Measurements from ENCODE around the gene C13orf46.

C13orf46 gene

DNA sequence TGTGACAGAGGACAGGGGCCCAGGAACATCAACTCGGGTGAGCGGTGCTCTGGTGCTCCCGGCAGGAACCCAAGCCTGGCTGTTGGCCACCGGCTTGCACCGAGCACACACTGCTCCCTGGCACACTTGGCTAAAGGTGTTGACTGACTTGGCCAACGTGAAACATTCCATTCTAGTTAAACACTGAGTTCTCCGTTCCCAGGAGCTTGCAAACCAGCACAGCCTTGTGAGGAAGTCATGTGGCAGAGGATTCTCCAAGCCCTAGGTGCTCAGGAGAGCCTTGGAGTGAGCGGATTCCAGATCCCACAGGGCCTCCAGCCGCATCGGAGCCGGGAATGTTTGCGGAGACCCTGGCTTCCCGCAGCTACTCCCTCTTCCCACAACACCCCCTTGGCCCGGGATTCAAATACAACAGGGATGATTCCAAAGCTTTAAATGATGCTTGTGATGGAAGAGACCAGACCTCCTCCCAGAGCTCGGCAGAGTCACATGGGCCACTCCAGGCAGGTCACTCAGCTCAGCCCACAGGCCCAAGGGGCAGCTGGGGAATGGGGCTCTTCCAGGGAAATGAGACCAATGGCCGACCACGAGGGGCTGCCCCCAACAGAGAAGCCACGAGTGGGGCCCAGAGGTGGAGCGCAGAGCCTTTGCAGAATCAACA is 2.9 kb downstream of the C13orf46 start:
- no peak for DNase-seq (ENCODE audit: low read depth)

DNA sequence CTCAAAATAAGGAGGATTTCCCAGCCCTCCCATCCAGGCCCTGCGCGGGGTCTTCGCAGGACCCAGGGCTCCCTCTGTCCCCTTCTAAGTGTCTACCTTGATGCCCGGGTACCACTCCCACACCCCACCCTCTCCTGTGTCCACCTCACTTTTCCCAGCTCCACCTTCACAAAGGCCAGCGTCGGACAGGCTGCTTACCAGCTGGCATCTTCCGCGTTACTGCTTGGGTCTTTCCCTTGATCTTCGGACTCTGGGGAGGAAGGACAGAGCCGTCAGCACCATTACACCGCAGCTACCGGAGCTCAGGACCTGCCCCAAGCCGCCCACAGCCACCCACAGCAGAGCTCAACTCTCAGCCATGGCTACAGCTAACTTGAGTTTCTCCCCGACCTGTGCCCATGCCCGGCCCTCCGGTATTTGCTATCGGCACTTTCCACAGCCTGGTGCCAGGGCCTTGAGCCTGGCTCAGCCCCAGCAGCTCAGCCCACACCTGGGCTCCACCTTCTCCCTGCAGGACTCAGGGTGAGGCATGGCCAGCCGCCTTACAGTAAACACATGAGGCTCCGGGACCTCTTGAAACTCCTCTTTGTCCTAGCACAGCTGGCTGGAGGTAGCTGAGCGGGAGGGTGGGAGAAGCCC is 3.8 kb downstream of the C13orf46 start:
- DNase-seq (ENCODE audit: low read depth) = no peak

DNA sequence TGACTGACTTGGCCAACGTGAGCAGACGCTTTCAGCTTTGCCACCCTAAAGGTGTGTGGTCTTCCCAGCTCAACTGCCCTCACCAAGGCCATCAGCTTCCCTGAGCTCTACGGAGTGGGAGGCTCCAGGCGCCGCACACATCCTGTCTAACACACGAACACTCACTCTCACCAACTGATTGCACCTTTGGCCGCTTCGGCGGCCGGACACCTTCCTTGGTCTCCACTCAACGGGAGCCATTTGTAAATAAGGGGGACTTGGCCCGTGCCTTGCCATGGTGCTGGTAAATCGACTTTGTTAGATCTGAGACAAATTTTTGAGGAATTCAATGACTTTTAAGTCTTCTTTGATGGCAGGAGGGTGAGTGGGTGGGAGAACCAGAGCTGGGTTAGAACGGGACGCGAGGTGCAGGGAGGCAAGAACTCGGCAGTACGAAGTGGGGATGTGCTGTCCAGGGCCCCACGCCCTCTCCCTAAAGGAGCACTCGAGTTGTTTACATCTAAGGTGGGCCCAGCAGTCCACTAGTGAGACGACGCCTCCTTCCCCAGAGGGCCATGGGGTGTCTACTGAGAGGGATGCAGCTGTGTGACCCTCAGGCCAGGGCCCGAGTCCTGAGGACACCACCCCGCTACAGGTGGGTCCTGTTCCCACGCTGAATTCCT is 4.4 kb downstream of the C13orf46 start:
- no peak for DNase-seq (ENCODE audit: low read depth)

DNA sequence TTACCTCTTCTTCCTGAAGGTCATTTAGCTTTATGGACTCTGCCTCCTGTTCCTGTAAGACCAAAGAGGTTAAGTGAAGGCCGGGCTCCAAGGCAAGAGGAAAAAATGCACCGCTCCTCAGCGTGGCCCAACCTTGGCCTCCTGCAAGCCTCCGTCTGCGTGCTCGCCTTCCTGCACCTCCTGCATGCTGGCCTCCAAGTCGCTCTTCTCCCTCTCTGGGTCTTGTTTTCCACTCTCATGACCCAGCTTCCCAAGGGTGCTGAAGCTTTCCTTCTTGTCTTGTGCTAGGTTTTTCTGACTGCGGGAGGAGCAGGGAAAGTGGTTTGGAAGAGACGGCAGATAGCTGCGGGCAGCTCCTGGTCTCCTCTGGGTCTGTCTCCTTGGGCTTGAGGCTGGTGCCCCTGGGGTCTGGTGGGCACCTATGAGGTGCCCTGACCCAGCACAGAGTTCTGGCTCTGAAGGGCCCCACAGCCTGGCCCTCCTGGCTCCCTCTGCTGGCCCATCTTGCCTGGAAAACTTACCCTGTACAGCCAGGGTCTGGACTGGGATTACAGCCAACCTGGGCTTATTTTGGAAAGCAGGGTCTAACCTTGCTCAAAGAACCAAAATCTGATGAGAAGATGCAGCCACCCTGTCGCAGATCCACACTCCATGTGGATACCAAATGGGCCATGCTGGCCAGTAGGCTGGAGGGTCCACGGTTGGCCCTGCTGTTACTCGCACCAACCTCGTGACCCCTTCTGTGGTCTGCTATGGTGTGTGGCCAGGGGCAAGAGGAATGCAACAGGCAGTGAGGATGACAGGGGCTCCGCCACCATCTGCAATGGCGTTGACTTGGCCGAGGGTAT is 5.2 kb downstream of the C13orf46 start:
- DNase-seq (ENCODE audit: low read depth) = no peak

DNA sequence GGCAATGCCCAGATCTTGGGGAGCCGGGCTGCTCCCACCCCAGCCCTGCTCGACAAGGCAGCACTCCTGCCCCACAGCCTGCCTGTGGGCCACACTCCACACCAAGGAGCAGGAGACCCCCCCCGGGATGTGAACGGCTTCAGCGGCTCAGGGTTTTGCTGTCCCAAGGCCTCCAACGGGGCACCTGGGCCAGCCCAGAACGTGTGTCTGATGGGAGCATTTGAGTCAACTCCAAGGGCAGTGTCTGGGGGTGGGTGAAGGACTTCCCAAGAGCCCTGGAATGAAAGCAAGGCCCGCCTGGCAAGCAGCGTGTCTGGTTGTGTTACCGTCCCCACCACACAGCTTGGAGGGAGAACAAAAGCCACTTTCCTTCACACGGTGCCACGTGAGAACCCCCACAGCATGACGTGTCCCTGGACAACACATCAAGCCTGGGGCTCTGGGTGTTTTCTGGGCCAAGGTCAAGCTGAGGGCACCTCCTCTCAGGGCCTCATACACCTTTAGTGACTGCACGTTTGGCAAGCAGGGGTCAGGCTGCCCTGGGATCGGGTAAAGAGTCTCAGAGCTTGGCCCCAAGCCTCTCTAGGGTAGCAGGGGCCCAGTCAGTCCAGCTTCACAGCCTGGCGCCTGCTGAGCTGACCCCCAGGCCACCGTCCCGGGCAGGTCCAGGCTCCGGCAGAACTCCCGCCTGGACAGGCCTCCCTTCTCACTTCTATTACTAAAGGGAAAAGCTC is 6.0 kb downstream of the C13orf46 start:
- no peak for DNase-seq (ENCODE audit: low read depth)

DNA sequence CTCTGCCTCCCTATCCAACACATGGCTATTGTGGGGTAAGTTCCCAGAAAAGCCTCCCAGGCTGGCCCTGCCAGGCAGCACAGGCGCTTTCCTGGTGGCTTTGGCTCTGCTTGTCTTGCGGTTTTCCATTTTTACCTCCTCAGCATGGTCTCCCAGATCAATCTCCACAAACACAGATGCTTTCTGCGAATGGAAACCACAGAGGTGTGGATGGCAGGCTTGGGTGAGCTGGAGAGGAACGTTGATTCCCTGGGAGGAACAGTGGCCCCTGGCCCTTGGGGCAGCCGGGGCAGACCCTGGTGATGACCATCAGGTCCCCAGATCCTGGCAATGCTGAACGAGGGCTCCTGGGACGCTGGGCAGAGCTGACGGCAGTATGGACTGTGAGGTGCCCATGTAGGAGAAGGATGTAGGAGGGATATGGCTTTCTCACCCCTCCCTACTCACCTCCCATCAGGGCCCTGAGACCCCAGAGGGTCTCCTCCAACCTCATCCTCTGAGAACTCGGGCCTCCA is 6.6 kb downstream of the C13orf46 start:
- no peak for DNase-seq (ENCODE audit: low read depth)

DNA sequence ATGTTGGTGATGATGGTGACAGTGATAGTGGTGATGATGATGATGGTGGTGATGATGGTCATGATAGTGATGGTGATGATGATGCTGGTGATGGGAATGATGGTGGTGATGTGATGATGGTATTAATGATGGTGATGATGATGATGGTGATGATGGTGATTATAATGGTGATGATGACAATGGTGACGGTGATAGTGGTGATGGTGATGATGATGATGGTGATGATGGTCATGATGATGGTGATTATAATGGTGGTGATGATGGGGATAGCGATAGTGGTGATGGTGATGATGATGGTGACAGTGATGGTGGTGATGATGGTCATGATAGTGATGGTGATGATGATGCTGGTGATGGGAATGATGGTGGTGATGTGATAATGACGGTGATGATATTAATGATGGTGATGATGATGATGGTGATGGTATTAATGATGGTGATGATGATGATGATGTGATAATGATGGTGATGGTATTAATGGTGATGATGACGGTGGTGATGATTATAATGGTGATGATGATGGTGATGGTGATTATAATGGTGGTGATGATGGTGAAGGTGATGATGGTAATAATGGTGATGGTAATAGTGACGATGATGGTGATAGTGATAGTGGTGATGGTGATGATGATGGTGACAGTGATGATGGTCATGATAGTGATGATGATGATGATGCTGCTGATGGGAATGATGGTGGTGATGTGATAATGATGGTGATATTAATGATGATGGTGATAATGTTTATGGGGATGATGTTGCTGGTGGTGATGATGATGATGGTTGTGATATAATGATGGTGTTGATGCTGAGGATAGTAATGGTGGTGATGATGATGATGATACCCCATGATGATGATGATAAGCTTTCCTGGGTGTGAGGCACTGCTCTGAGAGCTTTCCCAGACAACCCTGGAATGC is 7.7 kb downstream of the C13orf46 start:
- no peak for DNase-seq (ENCODE audit: low read depth)

DNA sequence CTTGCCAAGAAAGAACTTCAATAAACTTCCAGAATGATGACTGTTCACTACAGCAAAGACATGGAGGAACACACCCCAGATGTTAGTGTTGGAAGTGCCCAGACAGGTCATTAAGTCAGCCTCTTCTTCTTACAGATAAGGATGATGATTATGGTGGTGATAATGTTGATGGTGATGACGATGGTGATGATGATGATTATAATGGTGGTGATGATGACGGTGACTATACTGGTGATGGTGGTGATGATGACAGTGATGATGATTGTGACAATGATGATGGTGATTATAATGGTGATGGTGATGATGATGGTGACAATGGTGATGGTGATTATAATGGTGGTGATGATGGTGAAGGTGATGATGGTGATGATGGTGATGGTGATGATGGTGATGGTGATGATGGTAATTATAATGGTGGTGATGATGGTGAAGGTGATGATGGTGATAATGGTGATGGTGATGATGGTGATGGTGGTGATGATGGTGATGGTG is 8.4 kb downstream of the C13orf46 start:
- DNase-seq (ENCODE audit: low read depth) = no peak

DNA sequence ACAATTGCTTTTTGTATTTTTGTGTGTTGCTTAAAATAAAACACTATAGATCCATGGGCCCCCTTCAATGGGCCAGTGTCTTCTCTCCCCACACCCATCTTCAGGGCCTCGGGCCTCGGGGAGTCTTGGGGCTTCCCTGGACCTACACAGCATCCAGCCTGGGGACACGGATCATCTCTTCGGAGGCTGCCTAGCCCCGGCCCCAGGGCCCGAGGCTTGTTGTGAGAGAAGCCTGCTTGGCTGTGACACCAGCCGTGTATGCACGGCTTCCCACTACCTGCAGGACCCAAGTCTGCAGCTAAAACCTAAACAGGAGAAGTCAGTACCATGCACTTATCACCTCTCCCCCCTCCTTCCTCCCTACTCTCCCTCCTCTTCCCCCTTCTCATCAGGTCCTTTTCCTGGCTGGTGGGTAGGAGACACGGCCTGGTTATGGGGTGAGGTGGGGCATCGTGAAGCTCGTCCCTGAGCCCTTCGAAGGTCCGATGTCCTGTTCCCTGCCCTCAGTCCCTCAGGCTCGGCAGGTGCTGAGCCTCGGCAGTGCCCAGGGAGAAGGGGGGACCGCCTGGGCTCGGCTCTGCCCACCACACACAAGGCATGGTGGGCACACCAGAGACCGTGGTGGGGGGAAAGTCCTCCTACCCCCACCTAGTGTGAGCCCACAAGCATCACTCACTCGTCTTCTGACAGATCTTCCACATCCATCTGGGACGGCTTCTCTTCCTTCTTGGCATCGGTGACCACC is 9.5 kb downstream of the C13orf46 start:
- DNase-seq (ENCODE audit: low read depth) = no peak

DNA sequence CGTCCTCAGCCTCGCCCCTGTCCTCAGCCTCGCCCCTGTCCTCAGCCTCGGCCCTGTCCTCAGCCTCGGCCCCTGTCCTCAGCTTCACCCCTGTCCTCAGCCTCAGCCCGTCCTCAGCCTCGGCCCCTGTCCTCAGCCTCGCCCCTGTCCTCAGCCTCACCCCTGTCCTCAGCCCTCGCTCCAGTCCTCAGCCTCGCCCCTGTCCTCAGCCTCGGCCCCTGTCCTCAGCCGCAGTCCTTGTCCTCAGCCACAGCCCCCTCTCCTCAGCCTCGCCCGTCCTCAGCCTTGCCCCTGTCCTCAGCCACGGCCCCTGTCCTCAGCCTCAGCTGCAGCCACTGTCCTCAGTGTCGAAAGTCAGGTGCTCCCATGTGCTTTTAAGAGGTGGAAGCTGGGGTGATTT is 10.5 kb downstream of the C13orf46 start:
- DNase-seq (ENCODE audit: low read depth) = no peak

DNA sequence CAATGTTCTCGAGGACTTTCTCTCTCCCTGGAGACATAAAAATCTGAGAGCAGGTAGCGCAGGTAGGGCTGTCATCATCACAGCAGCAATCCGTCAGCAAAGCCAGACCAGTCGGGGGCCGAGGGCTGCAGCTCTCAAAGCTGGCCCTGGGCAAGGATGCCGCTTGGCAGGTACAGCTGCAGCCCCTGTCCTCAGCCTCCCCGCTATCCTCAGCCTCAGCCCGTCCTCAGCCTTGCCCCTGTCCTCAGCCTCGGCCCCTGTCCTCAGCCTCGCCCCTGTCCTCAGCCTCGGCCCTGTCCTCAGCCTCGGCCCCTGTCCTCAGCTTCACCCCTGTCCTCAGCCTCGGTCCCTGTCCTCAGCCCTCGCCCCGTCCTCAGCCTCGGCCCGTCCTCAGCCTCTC is 10.9 kb downstream of the C13orf46 start:
- DNase-seq (ENCODE audit: low read depth) = no peak

DNA sequence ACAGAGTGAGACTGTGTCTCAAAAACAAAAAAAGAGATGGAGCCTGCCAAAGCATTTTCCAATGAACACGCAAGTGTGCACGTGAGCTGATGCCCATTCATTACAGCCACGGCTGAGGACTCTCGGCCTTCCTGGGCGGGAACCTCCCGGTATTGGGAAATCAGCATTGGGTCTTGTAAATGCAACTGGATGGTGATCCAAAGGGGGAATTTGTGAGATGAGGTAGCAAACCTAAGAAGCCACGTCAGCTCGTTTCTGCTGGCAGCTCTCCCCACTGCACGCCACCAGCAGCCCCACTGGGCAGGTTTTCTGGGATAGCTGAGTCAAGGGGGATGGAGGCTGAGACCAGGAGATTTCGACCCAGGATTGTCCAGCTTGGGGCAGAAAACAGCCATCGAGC is 11.5 kb downstream of the C13orf46 start:
- no peak for DNase-seq (ENCODE audit: low read depth)

DNA sequence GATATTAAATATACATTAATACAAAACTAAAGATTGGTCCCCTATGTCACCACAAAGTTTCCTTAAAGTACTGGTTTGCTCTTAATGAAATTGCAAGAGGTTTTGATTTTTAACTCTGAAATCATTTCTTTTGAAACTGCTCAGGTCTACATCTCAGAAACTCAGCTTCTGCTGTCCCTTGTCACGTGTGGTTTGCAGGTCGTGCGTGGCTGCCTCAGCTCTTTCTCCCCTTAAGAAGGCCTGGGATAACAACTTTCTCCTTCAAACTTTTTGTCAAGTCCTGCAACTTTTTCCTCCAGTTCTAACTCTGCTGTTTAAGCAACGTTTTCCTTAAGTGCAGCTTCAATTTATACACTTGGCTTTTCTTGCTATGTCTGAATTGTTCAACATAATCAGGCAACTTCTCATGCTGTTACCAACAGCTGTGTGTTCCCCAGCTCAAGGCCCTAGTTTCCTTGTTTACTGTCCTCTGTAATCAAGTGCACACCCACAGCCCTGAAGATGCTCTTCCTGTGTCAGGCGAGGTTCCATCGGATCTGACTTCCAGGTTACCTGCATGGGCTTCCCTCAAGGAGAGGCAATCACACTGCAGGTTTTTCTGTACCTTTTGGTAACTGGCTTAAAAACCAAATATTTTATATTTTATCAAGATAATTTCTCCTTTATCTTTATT is 13.5 kb downstream of the C13orf46 start:
- DNase-seq (ENCODE audit: low read depth) = no peak

DNA sequence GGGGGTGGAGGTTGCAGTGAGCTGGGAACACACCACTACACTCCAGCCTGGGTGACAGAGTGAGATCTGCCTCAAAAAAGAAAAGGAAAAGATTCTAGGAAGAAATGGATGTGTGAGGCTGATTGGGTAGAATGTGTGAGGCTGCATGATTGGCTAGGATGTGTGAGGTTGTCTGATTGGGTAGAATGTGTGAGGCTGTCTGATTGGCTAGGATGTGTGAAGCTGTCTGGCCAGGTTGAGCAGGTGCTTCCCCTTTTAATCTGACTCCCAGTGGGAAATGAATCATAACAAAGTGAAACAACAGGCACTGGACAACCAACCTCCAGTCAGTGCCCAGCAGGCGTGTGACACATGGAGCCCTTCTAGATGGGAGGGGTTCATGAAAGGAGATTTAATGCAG is 14.7 kb downstream of the C13orf46 start:
- DNase-seq (ENCODE audit: low read depth) = no peak

DNA sequence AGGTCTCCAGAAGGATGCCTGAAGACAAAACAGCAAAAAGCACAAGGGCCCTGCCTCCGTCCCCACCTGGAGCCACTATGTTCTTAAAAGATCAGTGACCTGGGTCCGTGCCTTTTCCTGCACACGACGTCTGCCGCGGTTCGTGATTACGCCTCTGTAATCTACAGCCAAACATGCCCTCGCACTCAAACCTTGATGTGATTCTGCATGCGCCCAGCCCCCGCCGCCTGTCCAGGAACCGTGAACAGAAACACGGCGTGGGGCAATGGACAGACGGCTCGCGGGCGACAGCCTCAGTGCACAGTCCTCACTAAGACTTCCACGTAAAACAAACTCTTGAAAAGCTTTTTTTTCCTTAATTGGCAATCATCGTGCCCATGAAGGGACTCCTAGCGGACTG is 15.5 kb downstream of the C13orf46 start:
- no peak for DNase-seq (ENCODE audit: low read depth)

DNA sequence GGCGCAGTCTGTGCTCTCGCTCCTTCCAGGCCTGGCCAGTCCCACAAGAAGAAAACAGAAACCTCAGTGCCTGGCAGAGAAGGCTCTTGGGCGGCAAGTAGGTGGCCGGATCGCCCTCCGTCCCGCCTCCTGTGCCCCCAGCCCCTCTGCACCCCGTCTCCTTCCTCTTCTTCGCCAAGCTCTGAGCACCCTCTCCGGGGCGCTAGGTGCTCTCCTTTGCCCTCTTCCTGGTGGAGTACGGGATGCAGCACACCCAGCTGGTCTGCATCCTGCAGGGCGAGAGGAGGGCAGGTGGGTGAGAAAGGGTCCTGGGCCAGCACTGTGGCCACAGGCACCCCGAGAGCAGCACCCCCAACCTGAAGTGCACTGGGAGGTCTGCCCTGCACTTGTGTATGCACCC is 17.3 kb downstream of the C13orf46 start:
- no peak for DNase-seq (ENCODE audit: low read depth)

DNA sequence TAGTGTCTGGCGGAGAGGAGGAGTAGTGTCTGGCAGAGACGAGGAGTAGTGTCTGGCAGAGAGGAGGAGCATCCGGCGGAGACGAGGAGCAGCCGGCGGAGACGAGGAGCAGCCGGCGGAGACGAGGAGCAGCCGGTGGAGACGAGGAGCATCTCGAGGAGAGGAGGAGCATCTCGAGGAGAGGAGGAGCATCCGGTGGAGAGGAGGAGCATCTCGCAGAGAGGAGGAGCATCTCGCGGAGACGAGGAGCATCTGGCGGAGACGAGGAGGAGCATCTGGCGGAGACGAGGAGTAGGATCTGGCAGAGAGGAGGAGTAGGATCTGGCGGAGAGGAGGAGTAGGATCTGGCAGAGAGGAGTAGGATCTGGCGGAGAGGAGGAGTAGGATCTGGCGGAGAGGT is 18.2 kb downstream of the C13orf46 start:
- no peak for DNase-seq (ENCODE audit: low read depth)

DNA sequence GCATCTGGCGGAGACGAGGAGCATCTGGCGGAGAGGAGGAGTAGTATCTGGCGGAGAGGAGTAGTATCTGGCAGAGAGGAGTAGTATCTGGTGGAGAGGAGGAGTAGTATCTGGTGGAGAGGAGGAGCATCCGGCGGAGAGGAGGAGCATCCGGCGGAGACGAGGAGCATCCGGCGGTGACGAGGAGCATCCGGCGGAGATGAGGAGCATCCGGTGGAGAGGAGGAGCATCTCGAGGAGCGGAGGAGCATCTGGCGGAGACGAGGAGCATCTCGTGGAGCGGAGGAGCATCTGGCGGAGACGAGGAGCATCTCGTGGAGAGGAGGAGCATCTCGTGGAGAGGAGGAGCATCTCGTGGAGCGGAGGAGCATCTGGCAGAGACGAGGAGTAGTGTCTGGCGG is 18.6 kb downstream of the C13orf46 start:
- DNase-seq (ENCODE audit: low read depth) = no peak
